ENCODE data around the gene WDR1.

- TF ChIP-seq CTCF (IDR thresholded peaks at IDR 0.05; ENCODE audit: low read depth, low read length) (no peak), EZH2phosphoT487 (IDR thresholded peaks at IDR 0.05; ENCODE audit: low read depth) (no peak)
These were observed 11.7 kb downstream of the WDR1 start for GRCh38 chr4:10104991-10105276.
